Aorta (tissue), 5 donors: ENCODE results near the gene GALNT11. TPM values are rescaled to one million over a fixed set of nuclear protein-coding genes. Genes with fewer than 3 reads are reported as not detected.
"Not testable (repeated sequence)": the region's sequence is repeated elsewhere in the genome, so short reads cannot be mapped to it uniquely, and the experiment has no call there.

Source experiments
- ATAC-seq: fragments of 200-7000 bp; cut with Tn5 transposase; one replicate; pipeline ENCODE4 v1.9.1; 2022; ENCODE audit warnings: moderate library complexity; ENCODE audit not compliant: low FRiP score
- DNase-seq, 2 donors: peaks; one replicate each; pipeline ENCODE4 v3.0.0-alpha.2; 2020
- H3K27ac ChIP-seq, 2 donors: one replicate each; pipeline ENCODE4 v1.5.1; 2013; ENCODE audit warnings: low read length in 2 of 2, mild to moderate bottlenecking in 2 of 2, moderate library complexity in 2 of 2, control low read depth in 1 of 2, inconsistent platforms in 1 of 2, low read depth in 1 of 2
- H3K27me3 ChIP-seq, 2 donors: one replicate each; pipeline ENCODE4 v1.6.1; 2013; ENCODE audit warnings: control low read depth in 1 of 2, low read length in 1 of 2, mild to moderate bottlenecking in 1 of 2, moderate library complexity in 1 of 2; ENCODE audit not compliant: insufficient read depth in 2 of 2, control insufficient read depth in 1 of 2
- H3K36me3 ChIP-seq, 2 donors: one replicate each; pipeline ENCODE4 v1.6.1; 2013; ENCODE audit warnings: control low read depth in 1 of 2, low read length in 1 of 2, mild to moderate bottlenecking in 1 of 2; ENCODE audit not compliant: insufficient read depth in 2 of 2, control insufficient read depth in 1 of 2
- H3K4me1 ChIP-seq, 2 donors: one replicate each; pipeline ENCODE4 v1.6.1; 2013; ENCODE audit warnings: low read length in 2 of 2, control low read depth in 1 of 2, mild to moderate bottlenecking in 1 of 2, moderate library complexity in 1 of 2; ENCODE audit not compliant: insufficient read depth in 2 of 2, control insufficient read depth in 1 of 2
- H3K4me3 ChIP-seq, 2 donors: one replicate each; pipeline ENCODE4 v1.5.1; 2013; ENCODE audit warnings: low read length in 2 of 2, control low read depth in 1 of 2, mild to moderate bottlenecking in 1 of 2
- H3K9me3 ChIP-seq: one replicate; pipeline ENCODE4 v1.6.1; 2013; ENCODE audit warnings: mild to moderate bottlenecking, low read length; ENCODE audit not compliant: control insufficient read depth
- WGBS, 2 donors: extraction: QIAGEN DNeasy Blood & Tissue Kit; methylation state at CpG; one replicate each; pipeline ENCODE4 v1.1.7; 2013; 5-methylcytosine and 5-hydroxymethylcytosine counted together
- intact Hi-C, 2 donors: fragments of 100-400 bp; cut with DNase I; formaldehyde crosslinking; loops; one replicate each; pipeline versions ENCODE4 v1.14.2 to v1.15.0; 2022
- polyA plus RNA-seq, 2 donors: library from polyadenylated mRNA; stranded (reverse); fragments of 200-250 nt; gene quantifications; one replicate each; pipeline ENCODE4 v1.2.3, GENCODE V29; 2013
- total RNA-seq, 2 donors: library from RNA; stranded (reverse); fragmentation: NEBNext Ultra II Directional; extraction: Animal tissue kit (Norgen Biotek cat#: 25700); gene quantifications; one replicate each; pipeline ENCODE4 v1.2.1, GENCODE V29; 2021
- donor health status: healthy with polysubstance abuse.
- donor health status: Bipolar disorder and iron deficiency.
- donor health status: DM: no; HTN: no; CAD: no.
- donor health status: DM: no; HTN: no; CAD: no.
- donor health status: DM: yes; HTN: yes; CAD: no.

Gene GALNT11
- total and polyA plus RNA-seq, 4 donors = 20.5 to 45.8 (median 24.6) TPM

DNA sequence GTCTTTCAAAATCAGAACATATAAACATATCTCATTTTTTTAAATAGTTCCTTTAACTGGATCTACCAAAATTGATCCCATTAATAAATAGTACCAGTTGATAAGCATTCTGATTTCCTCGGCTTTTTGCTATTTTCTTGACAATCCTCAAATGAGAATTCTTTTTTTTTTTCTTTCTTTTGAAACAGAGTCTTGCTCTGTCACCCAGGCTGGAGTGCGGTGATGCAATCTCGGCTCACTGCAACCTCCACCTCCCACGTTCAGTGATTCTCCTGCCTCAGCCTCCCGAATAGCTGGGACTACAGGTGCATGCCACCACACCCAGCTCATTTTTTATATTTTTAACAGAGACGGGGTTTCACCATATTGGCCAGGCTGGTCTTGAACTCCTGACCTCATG is 7.8 kb upstream of the GALNT11 start:
- WGBS, 2 donors = 88% methylated on average over 6 of the region's 6 CpGs
- ATAC-seq, H3K27me3 ChIP-seq, DNase-seq, intact Hi-C loops, H3K9me3 ChIP-seq, H3K27ac ChIP-seq, H3K4me3 ChIP-seq, H3K36me3 ChIP-seq, H3K4me1 ChIP-seq: not testable (repeated sequence)

DNA sequence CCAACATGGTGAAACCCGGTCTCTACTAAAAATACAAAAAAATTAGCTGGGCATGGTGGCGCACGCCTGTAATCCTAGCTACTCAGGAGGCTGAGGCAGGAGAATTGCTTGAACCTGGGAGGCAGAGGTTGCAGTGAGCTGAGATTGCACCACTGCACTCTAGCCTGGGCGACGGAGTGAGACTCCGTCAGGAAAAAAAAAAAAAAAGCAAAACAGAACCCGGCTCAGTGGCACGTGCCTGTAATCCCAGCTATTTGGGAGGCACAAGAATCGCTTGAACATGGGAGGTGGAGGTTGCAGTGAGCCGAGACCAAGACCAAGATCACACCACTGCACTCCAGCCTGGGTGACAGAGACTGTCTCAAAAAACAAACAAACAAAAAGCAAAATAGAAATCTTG is 3.7 kb upstream of the GALNT11 start:
- DNase-seq, ATAC-seq, H3K27me3 ChIP-seq, H3K36me3 ChIP-seq, H3K4me3 ChIP-seq, H3K27ac ChIP-seq, H3K4me1 ChIP-seq, intact Hi-C loops, H3K9me3 ChIP-seq: not testable (repeated sequence)
- 56 to 63% methylated on average over 10 of the region's 10 CpGs for WGBS, 2 donors

DNA sequence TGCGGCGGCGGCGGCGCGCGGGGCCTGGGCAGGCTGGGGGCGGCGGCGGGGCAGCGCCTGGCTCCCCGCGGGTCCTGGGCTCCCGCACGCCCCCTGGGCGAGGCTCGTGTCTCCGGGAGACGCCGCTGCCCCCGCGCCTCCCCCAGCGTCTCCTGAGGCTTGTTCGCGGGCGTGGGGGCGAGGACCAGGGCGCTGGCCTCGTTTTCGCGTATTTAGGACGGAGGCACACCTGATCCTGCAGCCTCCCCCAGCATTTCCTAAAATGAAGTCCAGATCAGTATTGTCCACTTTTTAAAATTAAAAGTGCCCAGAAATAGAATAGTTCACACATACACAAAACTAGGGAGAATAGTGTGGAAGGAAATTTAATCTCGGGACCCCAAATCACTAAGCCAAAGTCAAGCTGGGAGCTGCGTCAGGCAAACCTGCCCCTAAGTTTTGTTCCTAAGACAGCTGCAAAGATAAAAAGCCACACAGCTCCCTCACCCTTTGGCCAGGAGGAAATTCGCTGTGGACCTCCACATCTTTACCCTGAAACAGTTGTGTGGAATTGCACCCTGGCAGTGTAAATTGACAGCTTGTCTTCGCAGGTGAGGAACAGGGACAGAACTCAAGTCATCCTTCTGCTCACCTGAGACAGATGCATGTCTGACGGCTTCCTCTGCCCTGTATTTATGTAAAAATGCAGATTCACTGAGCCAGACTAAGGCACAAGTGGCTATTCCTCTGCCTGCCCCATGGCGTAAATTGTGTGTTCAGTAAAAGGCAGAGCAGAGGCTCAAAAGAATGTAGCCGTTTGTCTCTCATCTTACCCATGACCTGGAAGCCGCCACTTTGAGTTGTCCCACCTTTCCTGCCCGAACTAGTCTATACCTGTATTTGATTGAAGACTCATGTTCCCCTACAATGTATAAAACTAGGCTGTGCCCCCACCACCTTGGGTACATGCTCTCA is 740 bp downstream of the GALNT11 start:
- no peaks in the 10 kb centered on the region for H3K4me1 ChIP-seq
- DNase-seq (no peak), ATAC-seq (peak; percentile 77)
- H3K27ac ChIP-seq = no peak overlapping the region
- H3K36me3 ChIP-seq = no peaks in the 10 kb centered on the region
- intact Hi-C loops = loop anchor here in 1 of 2 donors (5.0 kb wide), 1 partner anchor 121 kb away; no protein-coding TSS in a partner anchor
- 14 to 27% methylated on average over 19 to 41 of the region's 41 CpGs for WGBS, 2 donors
- H3K9me3 ChIP-seq = no peaks in the 10 kb centered on the region
- peak overlapping the region; percentile 74 to 97 for H3K4me3 ChIP-seq
- H3K27me3 ChIP-seq = no peaks in the 10 kb centered on the region

DNA sequence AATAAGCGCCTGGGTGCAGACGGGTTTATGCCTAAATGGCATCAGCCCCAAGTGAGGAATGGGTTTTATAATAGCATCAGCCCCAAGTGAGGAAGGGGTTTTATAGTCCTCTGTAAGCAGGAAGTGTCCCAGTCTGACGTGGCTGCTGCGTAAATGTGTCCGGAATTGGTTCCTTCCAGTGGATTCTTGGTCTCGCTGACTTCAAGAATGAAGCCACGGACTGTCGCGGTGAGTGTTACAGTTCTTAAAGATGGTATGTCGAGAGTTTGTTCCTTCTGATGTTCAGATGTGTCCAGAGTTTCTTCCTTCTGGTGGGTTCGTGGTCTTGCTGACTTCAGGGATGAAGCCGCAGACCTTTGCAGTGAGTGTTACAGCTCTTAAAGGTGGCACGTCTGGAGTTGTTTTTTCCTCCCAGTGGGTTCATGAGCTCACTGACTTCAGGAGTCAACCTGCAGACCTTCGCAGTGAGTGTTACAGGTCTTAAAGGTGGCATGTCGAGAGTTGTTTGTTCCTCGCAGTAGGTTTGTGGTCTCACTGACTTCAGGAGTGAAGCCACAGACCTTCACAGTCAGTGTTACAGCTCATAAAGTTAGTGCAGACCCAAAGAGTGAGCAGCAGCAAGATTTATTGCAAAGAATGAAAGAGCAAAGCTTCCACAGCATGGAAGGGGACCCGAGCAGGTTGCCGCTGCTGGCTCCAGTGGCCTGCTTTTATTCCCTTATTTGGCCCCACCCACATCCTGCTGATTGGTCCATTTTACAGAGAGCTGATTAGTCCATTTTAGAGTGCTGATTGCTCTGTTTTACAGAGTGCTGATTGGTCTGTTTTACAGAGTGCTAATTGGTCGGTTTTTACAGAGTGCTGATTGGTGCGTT is 2.3 kb downstream of the GALNT11 start:
- intact Hi-C loops = loop anchor here in 1 of 2 donors (5.0 kb wide), 1 partner anchor 120 kb away; no protein-coding TSS in a partner anchor
- H3K9me3 ChIP-seq, DNase-seq, H3K27ac ChIP-seq, H3K4me3 ChIP-seq, H3K4me1 ChIP-seq, ATAC-seq, H3K36me3 ChIP-seq, H3K27me3 ChIP-seq: not testable (repeated sequence)
- 97 to 98% methylated on average over 20 of the region's 20 CpGs for WGBS, 2 donors

DNA sequence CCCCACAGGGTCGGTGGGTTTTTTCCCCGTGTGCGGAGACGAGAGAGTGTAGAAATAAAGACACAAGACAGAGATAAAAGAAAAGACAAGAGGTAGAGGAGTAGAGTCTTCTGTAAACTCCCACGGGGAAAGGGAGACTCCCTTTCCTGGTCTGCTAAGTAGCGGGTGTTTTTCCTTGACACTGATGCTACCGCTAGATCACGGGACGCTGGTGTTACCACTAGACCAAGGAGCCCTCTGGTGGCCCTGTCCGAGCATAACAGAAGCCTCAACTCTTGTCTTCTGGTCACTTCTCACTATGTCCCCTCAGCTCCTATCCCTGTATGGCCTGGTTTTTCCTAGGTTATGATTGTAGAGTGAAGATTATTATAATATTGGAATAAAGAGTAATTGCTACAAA is 4.6 kb downstream of the GALNT11 start:
- H3K9me3 ChIP-seq, ATAC-seq, H3K4me3 ChIP-seq, H3K36me3 ChIP-seq, H3K4me1 ChIP-seq, H3K27me3 ChIP-seq, H3K27ac ChIP-seq, intact Hi-C loops: not testable (repeated sequence)
- DNase-seq = peak in 1 of 2 donors; percentile 65
- 83 to 88% methylated on average over 10 of the region's 10 CpGs for WGBS, 2 donors

DNA sequence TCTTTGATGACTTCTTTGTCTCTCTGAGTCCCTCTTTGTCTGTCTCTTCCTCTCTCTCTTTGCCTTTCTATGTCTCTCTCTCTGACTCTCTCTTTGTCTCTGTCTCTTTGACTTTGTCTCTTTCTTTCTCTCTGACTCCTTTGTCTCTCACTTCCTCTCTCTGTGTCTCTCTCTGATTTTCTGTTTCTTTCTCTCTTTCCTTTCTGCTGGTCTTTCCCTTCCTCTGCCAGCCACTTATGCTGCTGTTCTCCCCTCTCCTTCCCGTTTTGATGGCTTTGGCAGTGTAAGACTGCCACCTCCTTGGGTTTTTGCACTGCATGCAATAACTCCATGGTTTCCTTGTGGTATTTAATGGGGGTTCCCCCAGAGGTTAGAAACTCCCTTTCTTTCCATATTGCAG is 5.2 kb downstream of the GALNT11 start:
- ATAC-seq, H3K4me3 ChIP-seq, DNase-seq, H3K27ac ChIP-seq, H3K9me3 ChIP-seq, intact Hi-C loops, H3K27me3 ChIP-seq, H3K36me3 ChIP-seq, H3K4me1 ChIP-seq: not testable (repeated sequence)
- 73 to 81% methylated on average over 1 of the region's 1 CpG for WGBS, 2 donors

DNA sequence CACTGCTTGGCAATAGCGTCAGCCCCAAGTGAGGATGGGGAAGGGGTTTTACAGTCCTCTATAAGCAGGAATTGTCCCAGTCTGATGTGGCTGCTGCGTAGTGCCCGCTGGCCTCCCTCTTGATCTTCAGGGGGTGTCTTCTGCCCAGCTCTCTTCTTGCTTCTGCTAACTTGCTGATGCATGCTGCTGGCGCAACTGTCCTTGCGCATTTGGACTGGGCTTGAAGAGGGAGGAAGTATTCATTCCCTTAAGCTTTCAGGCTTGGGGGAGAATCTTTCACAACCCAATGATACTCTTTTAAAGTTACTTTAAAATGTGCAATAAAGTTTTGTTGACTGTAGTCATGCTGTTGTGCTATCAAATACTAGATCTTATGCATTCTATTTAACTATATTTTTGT is 10.3 kb downstream of the GALNT11 start:
- Histone ChIP-seq H3K4me3 (no peak overlapping the region), H3K9me3 (no peaks in the 10 kb centered on the region), H3K36me3 (no peaks in the 10 kb centered on the region), H3K27me3 (no peaks in the 10 kb centered on the region), H3K4me1 (no peaks in the 10 kb centered on the region), H3K27ac (no peak overlapping the region)
- ATAC-seq (no peak), DNase-seq (no peak)
- intact Hi-C loops = no loop called here
- 96 to 98% methylated on average over 5 of the region's 5 CpGs for WGBS, 2 donors

DNA sequence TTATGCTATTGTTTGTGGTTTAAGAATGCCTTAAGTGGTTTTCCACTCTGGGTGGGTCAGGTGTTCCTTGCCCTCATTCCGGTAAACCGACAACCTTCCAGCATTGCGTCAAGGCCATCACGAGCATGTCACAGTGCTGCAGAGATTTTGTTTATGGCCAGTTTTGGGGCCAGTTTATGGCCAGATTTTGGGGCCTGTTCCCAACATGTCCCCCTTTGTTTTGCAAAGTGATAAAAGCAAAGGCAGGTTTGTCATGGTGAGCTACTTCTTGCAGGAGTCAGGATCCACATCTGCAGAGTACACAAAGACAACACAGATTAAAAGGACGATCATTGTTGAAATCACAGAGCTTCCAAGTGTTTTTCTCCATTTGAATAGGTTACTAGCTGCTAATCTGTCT is 12.9 kb downstream of the GALNT11 start:
- DNase-seq, H3K36me3 ChIP-seq, intact Hi-C loops, H3K9me3 ChIP-seq, H3K27me3 ChIP-seq, H3K27ac ChIP-seq, H3K4me3 ChIP-seq, ATAC-seq, H3K4me1 ChIP-seq: not testable (repeated sequence)
- WGBS, 2 donors = 97 to 99% methylated on average over 5 of the region's 5 CpGs
